ENCODE measurements around the gene MAGI3.
"Not testable (repeated sequence)": the region's sequence is repeated elsewhere in the genome, so short reads cannot be mapped to it uniquely, and the experiment has no call there.

MAGI3 gene

GRCh38 chr1:113401067-113401466 is 10.8 kb downstream of the MAGI3 start:
- no peak for DNase-seq

- no peak for DNase-seq
Observed at GRCh38 chr1:113401728-113402127, 11.4 kb downstream of the MAGI3 start.

GRCh38 chr1:113403065-113403464 is 12.8 kb downstream of the MAGI3 start:
- DNase-seq: no peak

GRCh38 chr1:113405573-113405972 is 15.3 kb downstream of the MAGI3 start:
- no peak for DNase-seq

- DNase-seq: not testable (repeated sequence)
Observed at GRCh38 chr1:113406149-113406548, 15.8 kb downstream of the MAGI3 start.

- no peak for DNase-seq
Observed at GRCh38 chr1:113409363-113409762, 19.0 kb downstream of the MAGI3 start.

- not testable (repeated sequence) for DNase-seq
Observed at GRCh38 chr1:113412020-113412419, 21.7 kb downstream of the MAGI3 start.

GRCh38 chr1:113415310-113416070 is 25.2 kb downstream of the MAGI3 start:
- DNase-seq: no peak

GRCh38 chr1:113416071-113416470 is 25.8 kb downstream of the MAGI3 start:
- not testable (repeated sequence) for DNase-seq

- DNase-seq: no peak
Observed at GRCh38 chr1:113416496-113416895, 26.2 kb downstream of the MAGI3 start.

GRCh38 chr1:113422315-113423068 is 32.2 kb downstream of the MAGI3 start:
- DNase-seq: no peak

- DNase-seq: no peak
Observed at GRCh38 chr1:113423826-113424225, 33.5 kb downstream of the MAGI3 start.

GRCh38 chr1:113429461-113430153 is 39.3 kb downstream of the MAGI3 start:
- DNase-seq: no peak

- no peak for DNase-seq
Observed at GRCh38 chr1:113433184-113433583, 42.9 kb downstream of the MAGI3 start.

- DNase-seq: no peak
Observed at GRCh38 chr1:113434081-113434873, 44.0 kb downstream of the MAGI3 start.

- no peak for DNase-seq
Observed at GRCh38 chr1:113434874-113435175, 44.5 kb downstream of the MAGI3 start.

GRCh38 chr1:113437554-113438341 is 47.4 kb downstream of the MAGI3 start:
- DNase-seq: no peak

GRCh38 chr1:113438505-113439276 is 48.4 kb downstream of the MAGI3 start:
- DNase-seq: no peak

- DNase-seq: no peak
Observed at GRCh38 chr1:113439277-113439670, 49.0 kb downstream of the MAGI3 start.

GRCh38 chr1:113442131-113442530 is 51.8 kb downstream of the MAGI3 start:
- DNase-seq: no peak

- no peak for DNase-seq
Observed at GRCh38 chr1:113444857-113445256, 54.5 kb downstream of the MAGI3 start.

Data from NCI-H2171 (cell line).